ENCODE measurements around the gene GNB1. TPM values are rescaled to one million over a fixed set of nuclear protein-coding genes. Genes with fewer than 3 reads are reported as not detected.

Gene GNB1
- total and polyA plus RNA-seq, 7 experiments from 2014 or later, result 48.1 to 358 (median 232) TPM

Other genes starting within 250 kb of the GNB1 start
- gene CDK11B, start 232.1 kb downstream of the GNB1 start, total RNA-seq, result 10 to 100 TPM; 32.3 to 45.4 (median 41.9) TPM
- gene CDK11B, start 232.1 kb downstream of the GNB1 start, polyA plus RNA-seq, result 10 to 100 TPM; 11.8 to 16.5 TPM
- gene SLC35E2B, start 198.3 kb downstream of the GNB1 start, total RNA-seq, result 100 to 1,000 TPM in 2 of 5 experiments, 10 to 100 TPM in 3; 69.9 to 138 (median 76.7) TPM
- gene SLC35E2B, start 198.3 kb downstream of the GNB1 start, polyA plus RNA-seq, result 10 to 100 TPM; 45.4 to 66.3 TPM
- gene CDK11A, start 166.7 kb downstream of the GNB1 start, total RNA-seq, result 100 to 1,000 TPM in 4 of 5 experiments, 10 to 100 TPM in 1; 91.5 to 218 (median 157) TPM
- 10 to 100 TPM in 1 of 2 donors, 1 to 10 TPM in 1; 9.8 to 17.2 TPM for gene CDK11A, start 166.7 kb downstream of the GNB1 start, polyA plus RNA-seq
- 100 to 1,000 TPM in 1 of 5 experiments, 10 to 100 TPM in 4; 45.2 to 115 (median 50.3) TPM for gene NADK, start 112.6 kb downstream of the GNB1 start, total RNA-seq
- 10 to 100 TPM; 14.7 to 24.0 TPM for gene NADK, start 112.6 kb downstream of the GNB1 start, polyA plus RNA-seq
- gene CALML6, start 24.2 kb upstream of the GNB1 start, total RNA-seq, result 1 to 10 TPM in 3 of 5 experiments, under 1 TPM in 1, not detected in 1; 0.94 to 2.5 (median 1.4) TPM
- gene CALML6, start 24.2 kb upstream of the GNB1 start, polyA plus RNA-seq, result not detected
- 1 to 10 TPM in 1 of 5 experiments, not detected in 4; 1.1 TPM for gene TMEM52, start 28.2 kb upstream of the GNB1 start, total RNA-seq
- under 1 TPM in 1 of 2 donors, not detected in 1; 0.45 TPM for gene TMEM52, start 28.2 kb upstream of the GNB1 start, polyA plus RNA-seq
- gene CFAP74, start 112.7 kb upstream of the GNB1 start, total RNA-seq, result not detected
- not detected for gene CFAP74, start 112.7 kb upstream of the GNB1 start, polyA plus RNA-seq
- under 1 TPM in 2 of 5 experiments, not detected in 3; 0.17 to 0.21 TPM for gene GABRD, start 128.3 kb upstream of the GNB1 start, total RNA-seq
- under 1 TPM in 1 of 2 donors, not detected in 1; 0.31 TPM for gene GABRD, start 128.3 kb upstream of the GNB1 start, polyA plus RNA-seq
- gene PRKCZ, start 159.3 kb upstream of the GNB1 start, total RNA-seq, result 10 to 100 TPM in 4 of 5 experiments, 1 to 10 TPM in 1; 3.6 to 29.6 (median 24.5) TPM
- gene PRKCZ, start 159.3 kb upstream of the GNB1 start, polyA plus RNA-seq, result 10 to 100 TPM in 1 of 2 donors, 1 to 10 TPM in 1; 7.1 to 12.7 TPM

All from naive thymus-derived CD4-positive, alpha-beta T cell (primary cell).